ENCODE data around the gene COL5A3.

- TF ChIP-seq CTCF (IDR thresholded peaks at IDR 0.05) (no peak), POLR2A (IDR thresholded peaks at IDR 0.05) (no peak)
Observed at GRCh38 chr19:9945319-9945966, 64.9 kb downstream of the COL5A3 start.

Data from esophagus squamous epithelium (tissue), 4 donors.